ENCODE data around the gene DKKL1. TPM values are rescaled to one million over a fixed set of nuclear protein-coding genes. Genes with fewer than 3 reads are reported as not detected.

The DKKL1 gene
- total RNA-seq, 1 experiment from 2014 or later = 2.4 TPM

DNA sequence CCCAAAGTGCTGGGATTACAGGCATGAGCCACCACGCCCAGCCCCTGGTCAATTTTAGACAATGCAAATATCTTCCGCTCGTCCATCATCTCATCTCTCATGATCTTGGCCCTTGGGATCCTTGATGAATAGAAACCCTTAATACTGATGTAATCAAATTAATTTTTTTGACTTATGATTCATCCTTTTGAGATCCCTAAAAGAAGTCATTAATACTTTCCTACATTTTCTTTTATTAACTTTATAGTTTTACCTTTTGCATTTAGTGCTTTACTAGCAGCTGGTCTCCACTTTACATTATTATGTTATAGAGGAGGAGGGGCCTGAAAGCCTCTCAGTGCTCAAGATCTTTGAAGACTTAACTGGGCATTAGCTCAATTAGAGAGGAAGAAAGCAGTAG is 16.7 kb downstream of the DKKL1 start:
- Mint-ChIP-seq H3K27me3 (ENCODE audit: low read depth) (peaks cover 24% of the 10 kb centered on the region), H3K4me1 (no peaks in the 10 kb centered on the region), H3K4me3 (no peak overlapping the region), H3K36me3 (peaks cover 2% of the 10 kb centered on the region; the same call in 1 of the 2 replicates), H3K27ac (no peak overlapping the region), H3K9me3 (peaks cover 18% of the 10 kb centered on the region)
- no peak for ATAC-seq
- TF ChIP-seq, protein P1, sequence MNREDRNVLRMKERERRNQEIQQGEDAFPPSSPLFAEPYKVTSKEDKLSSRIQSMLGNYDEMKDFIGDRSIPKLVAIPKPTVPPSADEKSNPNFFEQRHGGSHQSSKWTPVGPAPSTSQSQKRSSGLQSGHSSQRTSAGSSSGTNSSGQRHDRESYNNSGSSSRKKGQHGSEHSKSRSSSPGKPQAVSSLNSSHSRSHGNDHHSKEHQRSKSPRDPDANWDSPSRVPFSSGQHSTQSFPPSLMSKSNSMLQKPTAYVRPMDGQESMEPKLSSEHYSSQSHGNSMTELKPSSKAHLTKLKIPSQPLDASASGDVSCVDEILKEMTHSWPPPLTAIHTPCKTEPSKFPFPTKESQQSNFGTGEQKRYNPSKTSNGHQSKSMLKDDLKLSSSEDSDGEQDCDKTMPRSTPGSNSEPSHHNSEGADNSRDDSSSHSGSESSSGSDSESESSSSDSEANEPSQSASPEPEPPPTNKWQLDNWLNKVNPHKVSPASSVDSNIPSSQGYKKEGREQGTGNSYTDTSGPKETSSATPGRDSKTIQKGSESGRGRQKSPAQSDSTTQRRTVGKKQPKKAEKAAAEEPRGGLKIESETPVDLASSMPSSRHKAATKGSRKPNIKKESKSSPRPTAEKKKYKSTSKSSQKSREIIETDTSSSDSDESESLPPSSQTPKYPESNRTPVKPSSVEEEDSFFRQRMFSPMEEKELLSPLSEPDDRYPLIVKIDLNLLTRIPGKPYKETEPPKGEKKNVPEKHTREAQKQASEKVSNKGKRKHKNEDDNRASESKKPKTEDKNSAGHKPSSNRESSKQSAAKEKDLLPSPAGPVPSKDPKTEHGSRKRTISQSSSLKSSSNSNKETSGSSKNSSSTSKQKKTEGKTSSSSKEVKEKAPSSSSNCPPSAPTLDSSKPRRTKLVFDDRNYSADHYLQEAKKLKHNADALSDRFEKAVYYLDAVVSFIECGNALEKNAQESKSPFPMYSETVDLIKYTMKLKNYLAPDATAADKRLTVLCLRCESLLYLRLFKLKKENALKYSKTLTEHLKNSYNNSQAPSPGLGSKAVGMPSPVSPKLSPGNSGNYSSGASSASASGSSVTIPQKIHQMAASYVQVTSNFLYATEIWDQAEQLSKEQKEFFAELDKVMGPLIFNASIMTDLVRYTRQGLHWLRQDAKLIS (CRISPR knock-in tag; IDR thresholded peaks at IDR 0.05; ENCODE audit: borderline replicate concordance) = no peak
- TF ChIP-seq ZNF138 (CRISPR knock-in tag; conservative IDR thresholded peaks at IDR 0.05) = no peak
- TF ChIP-seq SMAD3 (CRISPR knock-in tag; IDR thresholded peaks at IDR 0.05; ENCODE audit: borderline replicate concordance) = no peak
- TF ChIP-seq, protein P2, sequence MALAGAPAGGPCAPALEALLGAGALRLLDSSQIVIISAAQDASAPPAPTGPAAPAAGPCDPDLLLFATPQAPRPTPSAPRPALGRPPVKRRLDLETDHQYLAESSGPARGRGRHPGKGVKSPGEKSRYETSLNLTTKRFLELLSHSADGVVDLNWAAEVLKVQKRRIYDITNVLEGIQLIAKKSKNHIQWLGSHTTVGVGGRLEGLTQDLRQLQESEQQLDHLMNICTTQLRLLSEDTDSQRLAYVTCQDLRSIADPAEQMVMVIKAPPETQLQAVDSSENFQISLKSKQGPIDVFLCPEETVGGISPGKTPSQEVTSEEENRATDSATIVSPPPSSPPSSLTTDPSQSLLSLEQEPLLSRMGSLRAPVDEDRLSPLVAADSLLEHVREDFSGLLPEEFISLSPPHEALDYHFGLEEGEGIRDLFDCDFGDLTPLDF (CRISPR knock-in tag; IDR thresholded peaks at IDR 0.05) = no peak
- TF ChIP-seq TP53 (CRISPR knock-in tag; IDR thresholded peaks at IDR 0.05) = no peak
- TF ChIP-seq CREB1 (CRISPR knock-in tag; IDR thresholded peaks at IDR 0.05) = no peak
- CTCF ChIA-PET = no interaction called here
- no peak for DNase-seq (ENCODE audit: low spot score)
- POLR2A ChIA-PET = no interaction called here

DNA sequence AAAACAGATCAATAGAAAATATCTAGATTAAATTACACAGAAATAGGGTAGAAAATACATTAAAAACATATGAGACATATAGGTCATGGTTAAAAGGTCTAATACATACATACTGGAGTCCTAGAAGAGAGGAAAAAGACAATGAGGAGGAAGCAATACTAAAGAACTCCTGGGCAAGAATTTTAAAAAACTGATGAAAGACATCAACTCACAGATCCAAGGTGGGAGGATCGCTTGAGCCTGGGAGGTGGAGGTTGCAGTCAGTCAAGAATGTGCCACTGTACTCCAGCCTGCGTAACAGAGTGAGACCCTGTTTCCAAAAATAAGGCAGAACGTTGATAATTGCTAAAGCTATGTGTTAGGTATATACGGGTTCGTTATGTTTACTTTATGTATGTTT is 19.0 kb downstream of the DKKL1 start:
- ATAC-seq = no peak
- peaks cover 18% of the 10 kb centered on the region for H3K9me3 Mint-ChIP-seq

DNA sequence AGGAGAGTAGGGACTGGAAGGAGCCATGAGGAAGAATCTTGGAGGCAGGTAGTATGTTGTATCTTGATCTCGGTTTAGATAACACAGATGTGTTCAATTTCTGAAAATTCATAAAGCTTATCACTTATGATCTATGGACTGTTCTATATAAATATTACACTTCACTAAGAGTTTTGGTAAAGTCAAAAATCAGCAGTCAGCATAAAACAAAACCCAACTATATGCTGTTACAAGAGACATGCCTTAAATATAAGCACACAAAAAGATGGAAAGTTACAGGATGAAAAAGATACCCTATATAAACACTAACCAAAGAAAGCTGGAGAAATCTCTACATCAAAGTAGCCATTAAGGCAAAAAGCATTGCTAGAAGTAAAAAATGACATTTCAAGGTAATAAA is 19.9 kb downstream of the DKKL1 start:
- DNase-seq (ENCODE audit: low spot score) = no peak
- no peak overlapping the region for H3K4me3 Mint-ChIP-seq
- H3K36me3 Mint-ChIP-seq = peaks cover 2% of the 10 kb centered on the region; the same call in 1 of the 2 replicates
- ATAC-seq = no peak
- POLR2A ChIA-PET = no interaction called here
- H3K4me1 Mint-ChIP-seq = no peaks in the 10 kb centered on the region; the same call in 1 of the 2 replicates
- CTCF ChIA-PET = interaction anchor here (1.4 kb wide), 1 partner anchor 92 kb away, joined by 4 read pairs; no protein-coding TSS in a partner anchor
- H3K9me3 Mint-ChIP-seq = peaks cover 18% of the 10 kb centered on the region
- peaks cover 21% of the 10 kb centered on the region for H3K27me3 Mint-ChIP-seq (ENCODE audit: low read depth)
- no peak overlapping the region for H3K27ac Mint-ChIP-seq
- TF ChIP-seq OVOL2 (CRISPR knock-in tag; IDR thresholded peaks at IDR 0.05; ENCODE audit: borderline replicate concordance) (no peak), IRF2 (CRISPR knock-in tag; IDR thresholded peaks at IDR 0.05; ENCODE audit: borderline replicate concordance, low read depth) (no peak), KAT7 (CRISPR knock-in tag; IDR thresholded peaks at IDR 0.05; ENCODE audit: borderline replicate concordance) (no peak), SP1 (CRISPR knock-in tag; conservative IDR thresholded peaks at IDR 0.05) (no peak), ZNF138 (CRISPR knock-in tag; conservative IDR thresholded peaks at IDR 0.05) (no peak)
- TF ChIP-seq, protein P3, sequence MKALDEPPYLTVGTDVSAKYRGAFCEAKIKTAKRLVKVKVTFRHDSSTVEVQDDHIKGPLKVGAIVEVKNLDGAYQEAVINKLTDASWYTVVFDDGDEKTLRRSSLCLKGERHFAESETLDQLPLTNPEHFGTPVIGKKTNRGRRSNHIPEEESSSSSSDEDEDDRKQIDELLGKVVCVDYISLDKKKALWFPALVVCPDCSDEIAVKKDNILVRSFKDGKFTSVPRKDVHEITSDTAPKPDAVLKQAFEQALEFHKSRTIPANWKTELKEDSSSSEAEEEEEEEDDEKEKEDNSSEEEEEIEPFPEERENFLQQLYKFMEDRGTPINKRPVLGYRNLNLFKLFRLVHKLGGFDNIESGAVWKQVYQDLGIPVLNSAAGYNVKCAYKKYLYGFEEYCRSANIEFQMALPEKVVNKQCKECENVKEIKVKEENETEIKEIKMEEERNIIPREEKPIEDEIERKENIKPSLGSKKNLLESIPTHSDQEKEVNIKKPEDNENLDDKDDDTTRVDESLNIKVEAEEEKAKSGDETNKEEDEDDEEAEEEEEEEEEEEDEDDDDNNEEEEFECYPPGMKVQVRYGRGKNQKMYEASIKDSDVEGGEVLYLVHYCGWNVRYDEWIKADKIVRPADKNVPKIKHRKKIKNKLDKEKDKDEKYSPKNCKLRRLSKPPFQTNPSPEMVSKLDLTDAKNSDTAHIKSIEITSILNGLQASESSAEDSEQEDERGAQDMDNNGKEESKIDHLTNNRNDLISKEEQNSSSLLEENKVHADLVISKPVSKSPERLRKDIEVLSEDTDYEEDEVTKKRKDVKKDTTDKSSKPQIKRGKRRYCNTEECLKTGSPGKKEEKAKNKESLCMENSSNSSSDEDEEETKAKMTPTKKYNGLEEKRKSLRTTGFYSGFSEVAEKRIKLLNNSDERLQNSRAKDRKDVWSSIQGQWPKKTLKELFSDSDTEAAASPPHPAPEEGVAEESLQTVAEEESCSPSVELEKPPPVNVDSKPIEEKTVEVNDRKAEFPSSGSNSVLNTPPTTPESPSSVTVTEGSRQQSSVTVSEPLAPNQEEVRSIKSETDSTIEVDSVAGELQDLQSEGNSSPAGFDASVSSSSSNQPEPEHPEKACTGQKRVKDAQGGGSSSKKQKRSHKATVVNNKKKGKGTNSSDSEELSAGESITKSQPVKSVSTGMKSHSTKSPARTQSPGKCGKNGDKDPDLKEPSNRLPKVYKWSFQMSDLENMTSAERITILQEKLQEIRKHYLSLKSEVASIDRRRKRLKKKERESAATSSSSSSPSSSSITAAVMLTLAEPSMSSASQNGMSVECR (CRISPR knock-in tag; IDR thresholded peaks at IDR 0.05; ENCODE audit: borderline replicate concordance) = no peak
- TF ChIP-seq, protein P1 (CRISPR knock-in tag; IDR thresholded peaks at IDR 0.05; ENCODE audit: borderline replicate concordance) = no peak

More for the DNA sequence above, 19.0 kb downstream of the DKKL1 start:
- no peaks in the 10 kb centered on the region; the same call in 1 of the 2 replicates for H3K4me1 Mint-ChIP-seq
- peaks cover 2% of the 10 kb centered on the region; the same call in 1 of the 2 replicates for H3K36me3 Mint-ChIP-seq
- H3K27me3 Mint-ChIP-seq (ENCODE audit: low read depth) = peaks cover 14% of the 10 kb centered on the region
- ChIA-PET CTCF (interaction anchor here (1.4 kb wide), 1 partner anchor 93 kb away, joined by 4 read pairs; no protein-coding TSS in a partner anchor), POLR2A (no interaction called here)
- H3K27ac Mint-ChIP-seq = no peak overlapping the region
- no peak for DNase-seq (ENCODE audit: low spot score)
- TF ChIP-seq, protein P2 (CRISPR knock-in tag; IDR thresholded peaks at IDR 0.05) = no peak
- TF ChIP-seq NR1H2 (CRISPR knock-in tag; IDR thresholded peaks at IDR 0.05) (no peak), ESRRA (CRISPR knock-in tag; IDR thresholded peaks at IDR 0.05; ENCODE audit: borderline replicate concordance) (no peak), ZNF138 (CRISPR knock-in tag; conservative IDR thresholded peaks at IDR 0.05) (no peak), ZNF317 (CRISPR knock-in tag; IDR thresholded peaks at IDR 0.05; ENCODE audit: borderline replicate concordance, low read depth) (no peak), SMAD4 (CRISPR knock-in tag; IDR thresholded peaks at IDR 0.05) (no peak), JAZF1 (CRISPR knock-in tag; IDR thresholded peaks at IDR 0.05) (no peak)
- no peak overlapping the region for H3K4me3 Mint-ChIP-seq
